Measurements from ENCODE around the gene FHIT.

GRCh38 chr3:61247191-61247590 lies 4.1 kb downstream of the FHIT start:
- TF ChIP-seq EP300 (IDR thresholded peaks at IDR 0.05) (no peak), CTCF (IDR thresholded peaks at IDR 0.05) (no peak), POLR2A (IDR thresholded peaks at IDR 0.05) (no peak)
